Measurements from ENCODE around the gene DCAF15. TPM values are rescaled to one million over a fixed set of nuclear protein-coding genes. Genes with fewer than 3 reads are reported as not detected.
"Not testable (repeated sequence)": the region's sequence is repeated elsewhere in the genome, so short reads cannot be mapped to it uniquely, and the experiment has no call there.

Gene DCAF15
- total RNA-seq, 2 experiments from 2014 or later: 67.7 to 70.6 TPM

DNA sequence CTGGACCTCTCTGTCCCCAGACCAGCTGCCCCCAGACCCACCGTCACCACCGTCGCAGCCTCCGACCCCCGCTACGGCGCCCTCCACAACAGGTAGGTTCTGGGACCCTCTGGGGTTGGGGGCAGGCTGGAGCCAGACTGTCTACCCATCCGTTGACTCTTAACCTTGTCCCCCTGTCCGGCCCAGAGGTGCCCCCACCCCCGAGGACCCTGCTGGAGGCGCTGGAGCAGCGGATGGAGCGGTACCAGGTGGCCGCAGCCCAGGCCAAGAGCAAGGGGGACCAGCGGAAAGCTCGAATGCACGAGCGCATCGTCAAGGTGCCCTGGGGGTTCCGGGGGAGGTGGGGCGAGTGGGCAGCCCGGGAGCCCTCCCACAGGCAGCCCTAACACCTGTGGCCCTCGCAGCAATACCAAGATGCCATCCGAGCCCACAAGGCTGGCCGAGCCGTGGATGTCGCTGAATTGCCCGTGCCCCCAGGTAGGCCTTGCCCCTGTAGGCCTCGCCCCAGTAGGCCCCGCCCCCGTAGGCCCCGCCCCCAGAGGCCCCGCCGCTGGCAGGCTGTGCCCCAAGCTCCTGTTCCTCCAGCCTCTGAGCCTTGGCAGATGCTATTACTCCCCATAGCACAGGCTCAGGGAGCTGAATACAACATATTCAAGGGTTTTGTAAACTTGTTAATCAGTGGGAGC lies 33.4 kb upstream of the DCAF15 start:
- DNase-seq: no peak
- Mint-ChIP-seq H3K27me3 (ENCODE audit: low read depth) (no peaks in the 10 kb centered on the region), H3K36me3 (ENCODE audit: low read depth) (peaks cover 35% of the 10 kb centered on the region), H3K4me1 (ENCODE audit: low read depth) (no peaks in the 10 kb centered on the region), H3K4me3 (no peak overlapping the region), H3K9me3 (peaks cover 4% of the 10 kb centered on the region), H3K27ac (no peak overlapping the region)
- intact Hi-C loops (cut with micrococcal nuclease): no loop called here
- CTCF ChIA-PET: interaction anchor here (0.6 kb wide), 1 partner anchor 152 kb away, joined by 3 read pairs; no protein-coding TSS in a partner anchor

DNA sequence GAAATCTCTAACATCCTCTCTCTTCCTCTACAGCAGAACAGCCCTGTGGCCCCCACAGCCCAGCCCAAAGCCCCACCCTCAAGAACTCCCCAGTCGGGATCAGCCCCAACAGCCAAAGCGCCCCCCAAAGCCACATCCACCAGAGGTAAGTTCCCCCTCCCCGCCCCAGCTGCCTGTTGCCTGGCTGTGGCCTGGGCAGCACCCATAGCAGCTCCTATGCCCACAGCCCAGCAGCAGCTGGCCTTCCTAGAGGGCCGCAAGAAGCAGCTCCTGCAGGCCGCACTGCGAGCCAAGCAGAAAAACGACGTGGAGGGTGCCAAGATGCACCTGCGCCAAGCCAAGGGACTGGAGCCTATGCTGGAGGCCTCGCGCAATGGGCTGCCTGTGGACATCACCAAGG lies 31.8 kb upstream of the DCAF15 start:
- no peak for DNase-seq
- intact Hi-C loops (cut with micrococcal nuclease): no loop called here
- Mint-ChIP-seq H3K36me3 (ENCODE audit: low read depth) (peaks cover 39% of the 10 kb centered on the region), H3K9me3 (peaks cover 4% of the 10 kb centered on the region), H3K27me3 (ENCODE audit: low read depth) (no peaks in the 10 kb centered on the region), H3K4me1 (ENCODE audit: low read depth) (no peaks in the 10 kb centered on the region), H3K4me3 (no peak overlapping the region), H3K27ac (no peak overlapping the region)
- CTCF ChIA-PET: no interaction called here

DNA sequence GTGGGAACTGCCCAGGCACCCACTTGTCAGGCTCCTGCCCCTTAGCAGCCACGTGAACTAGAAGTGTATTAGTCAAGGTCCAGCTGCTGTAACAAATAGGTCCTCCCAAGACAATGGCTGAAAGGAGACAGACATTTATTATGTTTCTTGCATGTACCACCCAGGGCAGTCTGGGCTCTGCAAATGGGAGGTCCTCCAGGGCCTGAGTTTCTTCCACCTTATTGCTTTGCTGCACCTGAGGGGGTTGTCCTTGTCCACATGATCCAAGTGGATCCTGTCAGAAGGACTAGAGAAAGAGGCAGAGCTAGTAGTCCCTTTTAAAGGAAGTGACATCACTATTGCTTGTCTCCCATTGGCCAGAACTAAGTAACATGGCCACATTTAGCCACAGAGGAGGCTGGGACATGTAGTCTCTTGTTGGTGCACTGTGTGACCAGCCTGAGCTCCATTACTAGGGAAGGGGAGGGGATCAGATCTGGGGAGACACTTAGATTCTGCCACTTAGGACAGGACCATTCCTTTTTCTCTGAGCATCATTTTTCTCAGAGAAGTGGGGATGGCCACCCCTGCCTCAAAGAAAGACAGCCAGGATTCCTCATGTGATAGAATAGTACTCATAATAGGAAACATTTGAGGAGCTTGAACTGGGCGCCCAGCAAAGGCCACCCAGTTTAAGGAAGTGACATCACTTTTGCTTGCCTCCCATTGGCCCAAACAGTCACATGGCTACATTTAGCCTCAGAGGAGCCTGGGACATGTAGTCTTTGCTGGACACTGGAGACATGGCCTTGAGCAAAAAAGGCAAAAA lies 31.2 kb upstream of the DCAF15 start:
- Mint-ChIP-seq H3K36me3 (ENCODE audit: low read depth) (peaks cover 42% of the 10 kb centered on the region), H3K27me3 (ENCODE audit: low read depth) (no peaks in the 10 kb centered on the region), H3K9me3 (peaks cover 4% of the 10 kb centered on the region), H3K4me3 (no peak overlapping the region), H3K4me1 (ENCODE audit: low read depth) (no peaks in the 10 kb centered on the region), H3K27ac (peak overlapping the region; percentile 61)
- CTCF ChIA-PET: interaction anchor here (0.6 kb wide), 1 partner anchor 85 kb away, joined by 3 read pairs; the partner anchor contains the start of gene RFX1
- intact Hi-C loops (cut with micrococcal nuclease): no loop called here
- peak; percentile 59 for DNase-seq

- CTCF ChIA-PET; H3K27ac Mint-ChIP-seq; H3K9me3 Mint-ChIP-seq; H3K4me3 Mint-ChIP-seq; H3K27me3 Mint-ChIP-seq (ENCODE audit: low read depth); H3K4me1 Mint-ChIP-seq (ENCODE audit: low read depth); intact Hi-C loops (cut with micrococcal nuclease); DNase-seq: not testable (repeated sequence)
- peaks cover 48% of the 10 kb centered on the region for H3K36me3 Mint-ChIP-seq (ENCODE audit: low read depth)
Measured at GRCh38 chr19:13922118-13922517, 30.2 kb upstream of the DCAF15 start.

GRCh38 chr19:13923194-13923987 lies 28.9 kb upstream of the DCAF15 start:
- no peak overlapping the region for H3K4me3 Mint-ChIP-seq
- H3K27ac Mint-ChIP-seq: no peak overlapping the region
- CTCF ChIA-PET: interaction anchor here (2.5 kb wide), 1 partner anchor 136 kb away, joined by 6 read pairs; no protein-coding TSS in a partner anchor
- H3K36me3 Mint-ChIP-seq (ENCODE audit: low read depth): peaks cover 51% of the 10 kb centered on the region
- peaks cover 6% of the 10 kb centered on the region for H3K4me1 Mint-ChIP-seq (ENCODE audit: low read depth)
- peaks cover 4% of the 10 kb centered on the region for H3K9me3 Mint-ChIP-seq
- H3K27me3 Mint-ChIP-seq (ENCODE audit: low read depth): no peaks in the 10 kb centered on the region
- DNase-seq: no peak
- intact Hi-C loops (cut with micrococcal nuclease): no loop called here

- CTCF ChIA-PET: interaction anchor here (0.6 kb wide), 1 partner anchor 145 kb away, joined by 3 read pairs; no protein-coding TSS in a partner anchor
- no peak overlapping the region for H3K4me3 Mint-ChIP-seq
- peaks cover 41% of the 10 kb centered on the region for H3K36me3 Mint-ChIP-seq (ENCODE audit: low read depth)
- H3K27me3 Mint-ChIP-seq (ENCODE audit: low read depth): no peaks in the 10 kb centered on the region
- DNase-seq: no peak
- H3K4me1 Mint-ChIP-seq (ENCODE audit: low read depth): peaks cover 6% of the 10 kb centered on the region
- H3K27ac Mint-ChIP-seq: no peak overlapping the region
- intact Hi-C loops (cut with micrococcal nuclease): no loop called here
- H3K9me3 Mint-ChIP-seq: peaks cover 3% of the 10 kb centered on the region
Measured at GRCh38 chr19:13926010-13926409, 26.3 kb upstream of the DCAF15 start.

- CTCF ChIA-PET: interaction anchor here (0.7 kb wide), 1 partner anchor 24 kb away, joined by 4 read pairs; no protein-coding TSS in a partner anchor
Measured at GRCh38 chr19:13926715-13927114, 25.6 kb upstream of the DCAF15 start.

GRCh38 chr19:13929340-13929739 lies 23.0 kb upstream of the DCAF15 start:
- H3K4me1 Mint-ChIP-seq (ENCODE audit: low read depth): peaks cover 6% of the 10 kb centered on the region
- intact Hi-C loops (cut with micrococcal nuclease): no loop called here
- H3K9me3 Mint-ChIP-seq: no peaks in the 10 kb centered on the region
- CTCF ChIA-PET: no interaction called here
- no peaks in the 10 kb centered on the region for H3K27me3 Mint-ChIP-seq (ENCODE audit: low read depth)
- no peak for DNase-seq
- no peak overlapping the region for H3K27ac Mint-ChIP-seq
- H3K36me3 Mint-ChIP-seq (ENCODE audit: low read depth): peaks cover 20% of the 10 kb centered on the region
- H3K4me3 Mint-ChIP-seq: no peak overlapping the region

More at GRCh38 chr19:13926715-13927114, 25.6 kb upstream of the DCAF15 start:
- peaks cover 6% of the 10 kb centered on the region for H3K4me1 Mint-ChIP-seq (ENCODE audit: low read depth)
- no peak overlapping the region for H3K27ac Mint-ChIP-seq
- no peak overlapping the region for H3K4me3 Mint-ChIP-seq
- peaks cover 34% of the 10 kb centered on the region for H3K36me3 Mint-ChIP-seq (ENCODE audit: low read depth)
- no peak for DNase-seq
- intact Hi-C loops (cut with micrococcal nuclease): no loop called here
- no peaks in the 10 kb centered on the region for H3K9me3 Mint-ChIP-seq
- H3K27me3 Mint-ChIP-seq (ENCODE audit: low read depth): no peaks in the 10 kb centered on the region

GRCh38 chr19:13929956-13930355 lies 22.4 kb upstream of the DCAF15 start:
- H3K27me3 Mint-ChIP-seq (ENCODE audit: low read depth): no peaks in the 10 kb centered on the region
- H3K4me3 Mint-ChIP-seq: no peak overlapping the region
- peaks cover 6% of the 10 kb centered on the region for H3K4me1 Mint-ChIP-seq (ENCODE audit: low read depth)
- intact Hi-C loops (cut with micrococcal nuclease): no loop called here
- H3K36me3 Mint-ChIP-seq (ENCODE audit: low read depth): peaks cover 16% of the 10 kb centered on the region
- no peaks in the 10 kb centered on the region for H3K9me3 Mint-ChIP-seq
- DNase-seq: no peak
- no peak overlapping the region for H3K27ac Mint-ChIP-seq
- CTCF ChIA-PET: no interaction called here

DNA sequence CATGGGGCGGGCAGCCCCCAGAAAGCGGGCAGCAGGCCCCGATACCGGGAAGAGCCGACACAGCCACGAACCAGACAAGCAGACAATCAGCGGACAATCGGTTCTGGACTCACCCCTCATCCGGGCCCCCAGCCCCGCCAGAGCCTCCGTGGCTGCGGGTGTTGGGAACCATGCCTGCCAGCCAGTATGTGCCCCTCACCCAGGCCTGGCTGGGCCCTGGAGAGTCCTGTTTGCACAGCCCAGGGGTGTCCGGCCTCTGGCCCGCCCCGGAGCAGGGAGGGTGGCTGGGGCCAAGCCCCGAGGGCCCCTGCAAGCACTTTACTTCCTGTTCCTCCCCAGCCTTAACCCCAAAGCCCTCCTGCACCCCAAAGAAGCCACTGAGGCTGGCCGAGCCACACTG lies 21.9 kb upstream of the DCAF15 start:
- no peak overlapping the region for H3K4me3 Mint-ChIP-seq
- intact Hi-C loops (cut with micrococcal nuclease): no loop called here
- CTCF ChIA-PET: interaction anchor here (0.7 kb wide), 1 partner anchor 118 kb away, joined by 3 read pairs; no protein-coding TSS in a partner anchor
- H3K27ac Mint-ChIP-seq: no peak overlapping the region
- no peak for DNase-seq
- H3K9me3 Mint-ChIP-seq: no peaks in the 10 kb centered on the region
- H3K36me3 Mint-ChIP-seq (ENCODE audit: low read depth): peaks cover 15% of the 10 kb centered on the region
- peaks cover 6% of the 10 kb centered on the region for H3K4me1 Mint-ChIP-seq (ENCODE audit: low read depth)
- H3K27me3 Mint-ChIP-seq (ENCODE audit: low read depth): no peaks in the 10 kb centered on the region

- CTCF ChIA-PET: no interaction called here
- DNase-seq: no peak
- peaks cover 12% of the 10 kb centered on the region for H3K36me3 Mint-ChIP-seq (ENCODE audit: low read depth)
- H3K27ac Mint-ChIP-seq: no peak overlapping the region
- no peaks in the 10 kb centered on the region for H3K27me3 Mint-ChIP-seq (ENCODE audit: low read depth)
- no peaks in the 10 kb centered on the region for H3K9me3 Mint-ChIP-seq
- intact Hi-C loops (cut with micrococcal nuclease): no loop called here
- peaks cover 3% of the 10 kb centered on the region for H3K4me1 Mint-ChIP-seq (ENCODE audit: low read depth)
- H3K4me3 Mint-ChIP-seq: no peak overlapping the region
Measured at GRCh38 chr19:13931391-13932148, 20.7 kb upstream of the DCAF15 start.
